ENCODE results near the gene DYNLRB1.

- TF ChIP-seq CTCF (IDR thresholded peaks at IDR 0.05), result no peak
- no peak for TF ChIP-seq POLR2A (IDR thresholded peaks at IDR 0.05)
These were observed 12.7 kb downstream of the DYNLRB1 start for GRCh38 chr20:34528921-34529297.

Measured in Peyer's patch (tissue), 4 donors.